ENCODE results near the gene CCDC80.

The CCDC80 gene

DNA sequence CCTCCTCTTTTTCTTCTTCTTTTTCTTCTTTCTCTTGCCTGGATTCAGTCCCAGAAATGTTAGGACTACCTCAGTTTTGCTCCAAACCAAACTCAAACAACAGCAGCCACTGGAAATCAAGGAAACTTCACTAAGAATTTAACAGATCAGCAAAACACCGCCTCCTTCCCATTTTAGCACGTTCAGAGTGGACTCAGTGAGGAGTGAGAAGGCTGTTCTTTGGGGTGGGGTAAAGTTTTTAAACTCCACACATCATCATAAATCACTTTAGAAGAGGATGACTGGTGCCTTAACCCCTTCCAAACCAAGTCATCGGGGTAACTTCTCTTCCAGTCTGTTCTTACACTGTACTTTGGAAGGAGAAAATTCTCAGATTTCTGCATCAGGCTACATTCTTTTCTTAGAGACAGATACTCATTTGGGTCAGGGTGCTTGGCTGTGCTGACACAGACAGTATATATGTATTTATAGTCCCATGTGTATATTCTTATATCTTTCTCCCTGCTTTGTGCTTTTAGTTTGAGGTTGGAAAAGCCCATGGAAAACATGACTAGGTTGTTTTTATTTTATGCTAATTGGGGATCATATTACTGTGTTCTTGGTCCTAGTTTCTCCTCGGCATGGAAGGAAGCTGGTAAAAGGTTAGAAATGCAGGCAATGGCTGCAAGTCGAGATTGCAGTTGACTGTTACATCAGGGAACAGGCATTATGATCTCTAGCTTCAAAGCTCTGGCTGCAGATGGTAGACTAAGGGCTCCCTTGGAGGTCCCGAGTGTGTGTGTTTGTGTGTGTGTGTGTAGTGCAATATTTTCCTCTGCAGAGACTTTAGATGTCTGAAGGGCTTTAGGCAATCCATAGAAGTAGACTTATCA lies at the start of gene CCDC80:
CCDC80 (minus strand) TSS at position 214 of the 872 bp plus-strand sequence. CDS start 1,238 bp downstream, outside the sequence.
- no peak within 1 kb of the TSS for H3K9ac ChIP-seq (ENCODE audit: low read length)
- H3K4me3 ChIP-seq (ENCODE audit: low read depth, low read length, poor library complexity, severe bottlenecking) = no peak within 1 kb of the TSS
- no peak for TF ChIP-seq EZH2 (IDR thresholded peaks at IDR 0.05; ENCODE audit: borderline replicate concordance, low read length)
- no peaks in the 10 kb centered on the region for H3F3A ChIP-seq (ENCODE audit: insufficient read depth, low read length)
- H3K27ac ChIP-seq (ENCODE audit: low read depth, low read length, poor library complexity, severe bottlenecking) = no peak within 1 kb of the TSS
- H3K36me3 ChIP-seq (ENCODE audit: insufficient read depth, low read length) = no peaks in the 10 kb centered on the region
- H2AFZ ChIP-seq (ENCODE audit: low read length) = no peak within 1 kb of the TSS
- no peaks in the 10 kb centered on the region for H3K4me1 ChIP-seq (ENCODE audit: insufficient read depth, low read length, severe bottlenecking)
- no peaks in the 10 kb centered on the region for H4K20me1 ChIP-seq (ENCODE audit: insufficient read depth, low read length)
- H3K4me2 ChIP-seq (ENCODE audit: low read length) = no peak within 1 kb of the TSS
- no peaks in the 10 kb centered on the region for H3K27me3 ChIP-seq (ENCODE audit: insufficient read depth, low read length)
- H3K79me2 ChIP-seq (ENCODE audit: insufficient read depth, low read length) = no peaks in the 10 kb centered on the region
- no peaks in the 10 kb centered on the region for H3K9me3 ChIP-seq (ENCODE audit: low read length)
- H3K9me2 ChIP-seq (ENCODE audit: low read depth, low read length) = no peaks in the 10 kb centered on the region

DNA sequence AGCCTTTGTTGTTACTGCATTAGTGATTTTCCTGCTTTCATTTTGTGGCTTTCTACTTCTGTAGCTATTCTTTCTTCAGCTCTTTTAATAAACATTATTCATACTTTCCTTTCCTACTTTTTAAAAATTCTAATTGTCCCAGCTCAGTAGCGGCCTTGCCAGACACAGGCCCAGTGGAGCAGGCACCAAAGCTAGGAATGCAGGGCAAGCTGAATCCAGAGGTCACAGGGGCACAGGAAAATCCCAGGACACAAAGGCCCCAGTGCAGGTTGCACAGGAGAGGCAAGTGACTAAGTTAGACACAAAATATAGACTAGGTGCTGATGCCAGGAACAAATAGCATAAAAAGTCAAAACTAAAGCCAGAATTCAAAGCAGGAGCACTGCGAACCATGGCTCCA lies 49.0 kb upstream of the CCDC80 start:
- no peak overlapping the region for H2AFZ ChIP-seq (ENCODE audit: low read length)

GRCh38 chr3:112689385-112689784 lies 48.4 kb upstream of the CCDC80 start:
- Histone ChIP-seq H3K9me3 (ENCODE audit: low read length) (no peaks in the 10 kb centered on the region), H3K27ac (ENCODE audit: low read depth, low read length, poor library complexity, severe bottlenecking) (no peak overlapping the region), H3K9ac (ENCODE audit: low read length) (no peak overlapping the region), H4K20me1 (ENCODE audit: insufficient read depth, low read length) (no peaks in the 10 kb centered on the region), H3K36me3 (ENCODE audit: insufficient read depth, low read length) (no peaks in the 10 kb centered on the region), H3K4me1 (ENCODE audit: insufficient read depth, low read length, severe bottlenecking) (no peaks in the 10 kb centered on the region), H3K4me2 (ENCODE audit: low read length) (no peak overlapping the region), H3K27me3 (ENCODE audit: insufficient read depth, low read length) (no peaks in the 10 kb centered on the region), H3F3A (ENCODE audit: insufficient read depth, low read length) (no peaks in the 10 kb centered on the region), H3K9me2 (ENCODE audit: low read depth, low read length) (no peaks in the 10 kb centered on the region), H3K79me2 (ENCODE audit: insufficient read depth, low read length) (no peaks in the 10 kb centered on the region), H2AFZ (ENCODE audit: low read length) (no peak overlapping the region), H3K4me3 (ENCODE audit: low read depth, low read length, poor library complexity, severe bottlenecking) (no peak overlapping the region)
- no peak for TF ChIP-seq EZH2 (IDR thresholded peaks at IDR 0.05; ENCODE audit: borderline replicate concordance, low read length)
- TF ChIP-seq, protein P1, sequence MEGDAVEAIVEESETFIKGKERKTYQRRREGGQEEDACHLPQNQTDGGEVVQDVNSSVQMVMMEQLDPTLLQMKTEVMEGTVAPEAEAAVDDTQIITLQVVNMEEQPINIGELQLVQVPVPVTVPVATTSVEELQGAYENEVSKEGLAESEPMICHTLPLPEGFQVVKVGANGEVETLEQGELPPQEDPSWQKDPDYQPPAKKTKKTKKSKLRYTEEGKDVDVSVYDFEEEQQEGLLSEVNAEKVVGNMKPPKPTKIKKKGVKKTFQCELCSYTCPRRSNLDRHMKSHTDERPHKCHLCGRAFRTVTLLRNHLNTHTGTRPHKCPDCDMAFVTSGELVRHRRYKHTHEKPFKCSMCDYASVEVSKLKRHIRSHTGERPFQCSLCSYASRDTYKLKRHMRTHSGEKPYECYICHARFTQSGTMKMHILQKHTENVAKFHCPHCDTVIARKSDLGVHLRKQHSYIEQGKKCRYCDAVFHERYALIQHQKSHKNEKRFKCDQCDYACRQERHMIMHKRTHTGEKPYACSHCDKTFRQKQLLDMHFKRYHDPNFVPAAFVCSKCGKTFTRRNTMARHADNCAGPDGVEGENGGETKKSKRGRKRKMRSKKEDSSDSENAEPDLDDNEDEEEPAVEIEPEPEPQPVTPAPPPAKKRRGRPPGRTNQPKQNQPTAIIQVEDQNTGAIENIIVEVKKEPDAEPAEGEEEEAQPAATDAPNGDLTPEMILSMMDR (IDR thresholded peaks at IDR 0.05; ENCODE audit: low read length) = no peak

More for the DNA sequence above, 49.0 kb upstream of the CCDC80 start:
- TF ChIP-seq EZH2 (IDR thresholded peaks at IDR 0.05; ENCODE audit: borderline replicate concordance, low read length) = no peak
- TF ChIP-seq, protein P1 (IDR thresholded peaks at IDR 0.05; ENCODE audit: low read length) = no peak
- Histone ChIP-seq H3K9ac (ENCODE audit: low read length) (no peak overlapping the region), H4K20me1 (ENCODE audit: insufficient read depth, low read length) (no peaks in the 10 kb centered on the region), H3F3A (ENCODE audit: insufficient read depth, low read length) (no peaks in the 10 kb centered on the region), H3K4me1 (ENCODE audit: insufficient read depth, low read length, severe bottlenecking) (no peaks in the 10 kb centered on the region), H3K9me3 (ENCODE audit: low read length) (no peaks in the 10 kb centered on the region), H3K27me3 (ENCODE audit: insufficient read depth, low read length) (no peaks in the 10 kb centered on the region), H3K79me2 (ENCODE audit: insufficient read depth, low read length) (no peaks in the 10 kb centered on the region), H3K9me2 (ENCODE audit: low read depth, low read length) (no peaks in the 10 kb centered on the region), H3K27ac (ENCODE audit: low read depth, low read length, poor library complexity, severe bottlenecking) (no peak overlapping the region), H3K36me3 (ENCODE audit: insufficient read depth, low read length) (no peaks in the 10 kb centered on the region), H3K4me3 (ENCODE audit: low read depth, low read length, poor library complexity, severe bottlenecking) (no peak overlapping the region), H3K4me2 (ENCODE audit: low read length) (no peak overlapping the region)

All from OCI-LY1 (cell line).